GM06990 (cell line): ENCODE results near the gene ARHGEF12.

Experiments
- DNase-seq: peaks from one replicate; pipeline ENCODE4 v3.0.0-alpha.2; 2011; ENCODE audit not compliant: insufficient read length; ENCODE audit errors: extremely low read depth
- H3K27me3 ChIP-seq: replicated peaks from 2 replicates; pipeline ENCODE4 v1.6.0; 2011; ENCODE audit warnings: low read length; ENCODE audit not compliant: control insufficient read depth, insufficient read depth
- H3K36me3 ChIP-seq: 2 replicates; pipeline ENCODE4 v1.5.1; 2011; ENCODE audit warnings: low read length; ENCODE audit not compliant: control insufficient read depth, insufficient read depth
- H3K4me3 ChIP-seq: replicated peaks from 2 replicates; pipeline ENCODE4 v1.5.1; 2011; ENCODE audit warnings: low read depth, mild to moderate bottlenecking, control low read depth, low read length
- CTCF ChIP-seq: IDR thresholded peaks from 2 replicates; pipeline ENCODE4 v1.5.1; 2011; ENCODE audit warnings: low read length, control low read depth, mild to moderate bottlenecking, inconsistent platforms; ENCODE audit not compliant: insufficient read depth, poor library complexity, severe bottlenecking

Gene ARHGEF12

GRCh38 chr11:120339394-120339890 is 3.2 kb downstream of the ARHGEF12 start:
- DNase-seq = no peak
- H3K27me3 ChIP-seq = no peaks in the 10 kb centered on the region
- peak overlapping the region; percentile 22 for H3K4me3 ChIP-seq
- H3K36me3 ChIP-seq = no peaks in the 10 kb centered on the region
- TF ChIP-seq CTCF = no peak

- no peak overlapping the region for H3K4me3 ChIP-seq
- TF ChIP-seq CTCF = no peak
- no peaks in the 10 kb centered on the region for H3K36me3 ChIP-seq
- no peaks in the 10 kb centered on the region for H3K27me3 ChIP-seq
- DNase-seq = no peak
These were observed 4.3 kb downstream of the ARHGEF12 start for GRCh38 chr11:120340529-120340928.

- H3K27me3 ChIP-seq = no peaks in the 10 kb centered on the region
- H3K36me3 ChIP-seq = no peaks in the 10 kb centered on the region
- TF ChIP-seq CTCF = no peak
- H3K4me3 ChIP-seq = no peak overlapping the region
- no peak for DNase-seq
These were observed 6.0 kb downstream of the ARHGEF12 start for GRCh38 chr11:120342226-120342625.

- H3K4me3 ChIP-seq = no peak overlapping the region
- H3K27me3 ChIP-seq = no peaks in the 10 kb centered on the region
- no peak for DNase-seq
- TF ChIP-seq CTCF = no peak
- no peaks in the 10 kb centered on the region for H3K36me3 ChIP-seq
These were observed 6.5 kb downstream of the ARHGEF12 start for GRCh38 chr11:120342678-120343077.

- DNase-seq = peak; percentile 62
- no peak for TF ChIP-seq CTCF
- no peaks in the 10 kb centered on the region for H3K27me3 ChIP-seq
- H3K36me3 ChIP-seq = no peaks in the 10 kb centered on the region
- H3K4me3 ChIP-seq = no peak overlapping the region
These were observed 7.2 kb downstream of the ARHGEF12 start for GRCh38 chr11:120343429-120343828.
